Measurements from ENCODE around the gene CLRN1.
"Not testable (repeated sequence)": the region's sequence is repeated elsewhere in the genome, so short reads cannot be mapped to it uniquely, and the experiment has no call there.

Gene CLRN1

DNA sequence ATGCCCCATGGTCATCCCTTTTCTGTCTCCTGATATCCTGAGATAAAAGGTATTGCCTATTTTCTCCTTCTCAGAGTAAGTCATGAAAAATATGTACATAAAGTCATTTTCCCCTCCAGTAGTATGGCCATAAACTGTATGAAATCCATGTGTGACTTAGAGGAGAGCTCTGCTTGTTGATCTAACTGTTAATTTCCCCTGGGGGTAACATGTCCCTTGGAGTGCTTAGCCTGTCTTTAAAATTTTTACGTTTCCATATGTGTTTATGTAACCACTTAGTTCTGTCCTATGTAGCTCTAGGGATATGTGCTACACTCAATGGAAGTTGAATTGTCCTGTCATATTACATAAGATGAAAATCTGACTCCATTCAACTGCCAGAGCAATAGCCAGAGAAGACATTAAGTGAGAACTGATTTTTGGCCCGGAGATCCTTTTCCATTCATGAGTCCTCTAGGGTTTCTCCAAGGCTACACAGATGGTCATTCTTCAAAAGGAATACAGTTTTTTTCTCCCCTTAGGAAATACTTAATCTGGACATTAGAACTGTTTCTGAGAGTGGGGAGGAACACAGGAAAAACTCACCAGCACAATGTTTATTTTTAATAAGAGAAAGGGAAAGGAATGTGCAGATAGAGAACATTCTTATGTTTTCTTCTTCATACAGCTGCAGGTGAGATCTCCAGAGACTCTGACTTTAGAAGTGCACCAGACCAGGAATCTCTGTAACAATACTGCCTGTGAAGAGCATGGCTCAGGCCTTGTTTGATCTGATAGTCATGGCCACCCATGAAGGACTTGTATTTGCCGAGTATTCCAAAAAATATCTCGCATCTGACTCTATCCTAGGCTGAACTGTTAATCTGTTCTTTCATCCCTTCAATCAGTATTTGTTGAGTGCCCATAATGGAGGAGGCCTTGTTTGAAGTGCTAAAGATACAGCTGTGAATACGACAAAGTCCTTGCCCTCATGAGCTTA is 29.8 kb upstream of the CLRN1 start:
- DNase-seq (ENCODE audit: low spot score): no peak
- in situ Hi-C loops (cut with MboI; ENCODE audit: low sequenced_read_pairs, unreplicated experiment): no loop called here
- TF ChIP-seq, protein P1, sequence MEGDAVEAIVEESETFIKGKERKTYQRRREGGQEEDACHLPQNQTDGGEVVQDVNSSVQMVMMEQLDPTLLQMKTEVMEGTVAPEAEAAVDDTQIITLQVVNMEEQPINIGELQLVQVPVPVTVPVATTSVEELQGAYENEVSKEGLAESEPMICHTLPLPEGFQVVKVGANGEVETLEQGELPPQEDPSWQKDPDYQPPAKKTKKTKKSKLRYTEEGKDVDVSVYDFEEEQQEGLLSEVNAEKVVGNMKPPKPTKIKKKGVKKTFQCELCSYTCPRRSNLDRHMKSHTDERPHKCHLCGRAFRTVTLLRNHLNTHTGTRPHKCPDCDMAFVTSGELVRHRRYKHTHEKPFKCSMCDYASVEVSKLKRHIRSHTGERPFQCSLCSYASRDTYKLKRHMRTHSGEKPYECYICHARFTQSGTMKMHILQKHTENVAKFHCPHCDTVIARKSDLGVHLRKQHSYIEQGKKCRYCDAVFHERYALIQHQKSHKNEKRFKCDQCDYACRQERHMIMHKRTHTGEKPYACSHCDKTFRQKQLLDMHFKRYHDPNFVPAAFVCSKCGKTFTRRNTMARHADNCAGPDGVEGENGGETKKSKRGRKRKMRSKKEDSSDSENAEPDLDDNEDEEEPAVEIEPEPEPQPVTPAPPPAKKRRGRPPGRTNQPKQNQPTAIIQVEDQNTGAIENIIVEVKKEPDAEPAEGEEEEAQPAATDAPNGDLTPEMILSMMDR (IDR thresholded peaks at IDR 0.05; ENCODE audit: borderline replicate concordance, control extremely low read depth, extremely low read depth, insufficient read depth, missing control alignments): no peak

DNA sequence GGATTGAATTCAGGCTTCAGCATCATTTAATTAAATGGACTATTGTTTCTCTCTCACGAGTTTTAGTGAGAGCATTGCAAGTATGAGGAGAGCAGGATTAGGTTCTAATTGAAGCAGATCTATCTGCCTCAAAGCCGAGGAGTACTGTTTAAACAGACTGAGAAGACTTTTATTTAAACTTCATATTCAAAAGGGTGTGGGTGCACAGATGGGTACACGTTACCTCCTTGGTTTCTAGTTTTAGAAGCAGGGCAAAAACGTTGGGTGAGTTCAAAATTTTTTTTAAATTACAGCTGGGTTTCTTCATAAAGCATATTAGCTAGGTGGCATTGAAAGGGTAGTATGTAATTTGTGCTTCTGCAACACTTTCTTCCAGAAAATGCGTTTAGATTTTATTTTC is 26.5 kb upstream of the CLRN1 start:
- TF ChIP-seq, protein P1 (IDR thresholded peaks at IDR 0.05; ENCODE audit: borderline replicate concordance, control extremely low read depth, extremely low read depth, insufficient read depth, missing control alignments): no peak
- DNase-seq (ENCODE audit: low spot score): no peak
- in situ Hi-C loops (cut with MboI; ENCODE audit: low sequenced_read_pairs, unreplicated experiment): no loop called here

DNA sequence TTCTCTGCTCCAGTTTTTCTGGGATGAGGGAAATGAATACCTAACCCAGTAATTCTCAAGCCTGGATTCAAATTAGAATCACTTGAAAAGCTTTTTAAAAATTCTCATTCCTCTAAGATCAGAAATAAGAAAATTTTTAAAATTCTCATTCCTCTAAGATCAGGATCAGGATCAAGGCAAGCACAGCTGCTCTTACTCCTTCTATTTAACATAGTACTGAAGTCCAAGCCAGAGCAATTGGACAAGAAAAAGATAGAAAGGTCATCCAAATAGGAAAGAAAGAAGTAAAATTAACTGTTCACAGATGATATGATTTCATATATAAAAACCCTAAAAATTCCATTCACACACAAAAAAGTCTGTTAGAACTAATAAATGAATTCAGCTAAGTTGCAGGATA is 24.2 kb upstream of the CLRN1 start:
- in situ Hi-C loops (cut with MboI; ENCODE audit: low sequenced_read_pairs, unreplicated experiment): no loop called here
- no peak for DNase-seq (ENCODE audit: low spot score)
- TF ChIP-seq, protein P1 (IDR thresholded peaks at IDR 0.05; ENCODE audit: borderline replicate concordance, control extremely low read depth, extremely low read depth, insufficient read depth, missing control alignments): no peak

GRCh38 chr3:150995510-150995909 is 23.0 kb upstream of the CLRN1 start:
- DNase-seq (ENCODE audit: low spot score): no peak
- in situ Hi-C loops (cut with MboI; ENCODE audit: low sequenced_read_pairs, unreplicated experiment): no loop called here
- TF ChIP-seq, protein P1 (IDR thresholded peaks at IDR 0.05; ENCODE audit: borderline replicate concordance, control extremely low read depth, extremely low read depth, insufficient read depth, missing control alignments): no peak

GRCh38 chr3:150989208-150989607 is 16.7 kb upstream of the CLRN1 start:
- in situ Hi-C loops (cut with MboI; ENCODE audit: low sequenced_read_pairs, unreplicated experiment): no loop called here
- DNase-seq (ENCODE audit: low spot score): no peak
- TF ChIP-seq, protein P1 (IDR thresholded peaks at IDR 0.05; ENCODE audit: borderline replicate concordance, control extremely low read depth, extremely low read depth, insufficient read depth, missing control alignments): no peak

- DNase-seq (ENCODE audit: low spot score); in situ Hi-C loops (cut with MboI; ENCODE audit: low sequenced_read_pairs, unreplicated experiment): not testable (repeated sequence)
Observed at GRCh38 chr3:150988395-150988794, 15.9 kb upstream of the CLRN1 start.

DNA sequence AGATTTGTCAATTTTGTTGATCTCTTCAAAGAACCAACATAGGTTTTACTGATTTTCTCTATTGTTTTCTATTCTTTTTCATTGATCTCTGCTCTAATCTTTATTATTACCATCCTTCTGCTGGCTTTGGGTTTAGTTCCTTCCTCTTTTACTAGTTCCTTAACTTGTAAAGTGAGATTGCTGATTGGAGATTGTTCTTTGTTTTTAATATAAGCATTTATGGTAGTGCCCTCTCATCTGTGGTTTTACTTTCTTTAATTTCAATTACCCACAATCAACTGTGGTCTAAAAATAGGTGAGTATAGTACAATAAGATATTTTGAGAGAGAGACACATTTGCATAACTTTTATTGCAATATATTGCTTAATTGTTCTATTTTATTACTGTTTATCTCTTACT is 13.2 kb upstream of the CLRN1 start:
- TF ChIP-seq, protein P1 (IDR thresholded peaks at IDR 0.05; ENCODE audit: borderline replicate concordance, control extremely low read depth, extremely low read depth, insufficient read depth, missing control alignments): no peak
- in situ Hi-C loops (cut with MboI; ENCODE audit: low sequenced_read_pairs, unreplicated experiment): no loop called here
- DNase-seq (ENCODE audit: low spot score): no peak
